ENCODE data around the gene OXA1L.
"Not testable (repeated sequence)": the region's sequence is repeated elsewhere in the genome, so short reads cannot be mapped to it uniquely, and the experiment has no call there.

Gene OXA1L

GRCh38 chr14:22773162-22774010 is 6.9 kb downstream of the OXA1L start:
- TF ChIP-seq JUND (IDR thresholded peaks at IDR 0.05; ENCODE audit: low read depth): no peak
- in situ Hi-C loops (cut with HindIII; ENCODE audit: low pct_unique_long_range_greater_than_20kb, low sequenced_read_pairs): no loop called here
- DNase-seq (ENCODE audit: low read depth in 1 of 2, low spot score in 1 of 2): no peak

- DNase-seq (ENCODE audit: low read depth in 1 of 2, low spot score in 1 of 2): no peak
- TF ChIP-seq JUND (IDR thresholded peaks at IDR 0.05; ENCODE audit: low read depth): no peak
- in situ Hi-C loops (cut with HindIII; ENCODE audit: low pct_unique_long_range_greater_than_20kb, low sequenced_read_pairs): no loop called here
Observed at GRCh38 chr14:22774011-22774706, 7.7 kb downstream of the OXA1L start.

DNA sequence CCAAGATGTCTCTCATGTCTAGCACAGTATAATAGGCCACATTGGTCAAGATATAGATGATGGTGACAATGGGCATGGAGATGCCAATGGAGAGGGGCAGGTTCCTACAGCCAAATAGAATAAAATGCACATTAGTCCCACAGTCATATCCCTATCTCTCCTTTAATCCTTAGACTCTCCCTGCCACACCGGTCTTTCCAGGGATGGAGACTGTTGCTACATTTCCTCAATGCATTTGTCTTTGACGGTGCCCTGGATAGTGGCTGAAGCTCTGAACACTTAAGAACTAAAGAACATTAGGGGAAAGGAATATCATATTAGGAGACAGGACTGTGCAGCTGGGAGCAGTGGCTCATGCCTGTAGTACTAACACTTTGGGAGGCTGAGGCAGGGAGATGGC is 9.7 kb downstream of the OXA1L start:
- in situ Hi-C loops (cut with HindIII; ENCODE audit: low pct_unique_long_range_greater_than_20kb, low sequenced_read_pairs): no loop called here
- no peak for TF ChIP-seq JUND (IDR thresholded peaks at IDR 0.05; ENCODE audit: low read depth)
- DNase-seq (ENCODE audit: low read depth in 1 of 2, low spot score in 1 of 2): no peak

- in situ Hi-C loops (cut with HindIII; ENCODE audit: low pct_unique_long_range_greater_than_20kb, low sequenced_read_pairs); DNase-seq (ENCODE audit: low read depth in 1 of 2, low spot score in 1 of 2): not testable (repeated sequence)
Observed at GRCh38 chr14:22776849-22777248, 10.4 kb downstream of the OXA1L start.

- in situ Hi-C loops (cut with HindIII; ENCODE audit: low pct_unique_long_range_greater_than_20kb, low sequenced_read_pairs): no loop called here
- DNase-seq (ENCODE audit: low read depth in 1 of 2, low spot score in 1 of 2): no peak
Observed at GRCh38 chr14:22778084-22778483, 11.6 kb downstream of the OXA1L start.

DNA sequence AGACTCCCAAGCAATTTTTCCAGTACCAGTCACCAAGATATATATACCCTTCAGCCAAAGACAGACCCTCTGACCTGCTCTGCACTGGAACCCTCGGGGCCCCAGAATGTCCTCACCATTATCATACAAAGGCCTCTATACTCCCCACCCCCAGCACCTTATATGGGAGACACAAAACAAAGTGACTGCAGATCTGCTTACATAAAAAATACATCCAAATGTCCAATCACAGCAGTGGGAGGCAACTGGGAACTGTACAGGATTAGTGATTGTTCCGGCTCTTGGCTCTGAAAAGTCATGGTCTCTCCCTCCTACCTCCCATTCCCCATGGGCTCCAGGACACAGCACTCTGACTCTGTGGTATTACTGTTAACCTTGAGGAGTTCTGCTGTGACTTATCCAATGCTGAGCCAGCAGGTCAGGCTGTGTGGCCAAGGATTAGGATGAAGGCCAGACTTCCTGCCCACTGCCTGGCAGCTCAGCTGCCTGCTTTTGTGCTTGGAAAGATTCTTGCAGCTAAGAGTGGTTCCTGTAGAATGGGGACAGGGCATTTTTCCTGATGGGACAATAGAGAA is 13.7 kb downstream of the OXA1L start:
- DNase-seq (ENCODE audit: low read depth in 1 of 2, low spot score in 1 of 2): no peak
- TF ChIP-seq JUND (IDR thresholded peaks at IDR 0.05; ENCODE audit: low read depth): no peak
- in situ Hi-C loops (cut with HindIII; ENCODE audit: low pct_unique_long_range_greater_than_20kb, low sequenced_read_pairs): no loop called here

More at GRCh38 chr14:22778084-22778483, 11.6 kb downstream of the OXA1L start:
- no peak for TF ChIP-seq JUND (IDR thresholded peaks at IDR 0.05; ENCODE audit: low read depth)

DNA sequence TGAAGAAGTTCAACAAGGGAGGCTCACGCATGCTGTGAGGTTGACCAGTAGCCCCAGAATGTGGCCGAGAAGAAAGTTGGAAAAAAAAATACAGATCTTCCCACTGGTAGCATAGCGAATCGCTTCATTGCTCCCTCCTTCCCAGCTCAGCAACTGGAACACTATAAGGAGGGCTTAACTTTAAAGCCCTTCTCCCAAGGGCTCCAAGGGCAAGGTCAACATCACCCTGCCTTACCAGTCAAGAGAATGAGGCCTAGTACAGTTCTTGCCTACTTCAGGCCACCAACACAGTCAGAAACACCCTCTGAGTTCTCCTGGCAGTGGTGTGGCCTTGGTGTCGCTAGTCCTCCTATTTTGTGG is 14.4 kb downstream of the OXA1L start:
- in situ Hi-C loops (cut with HindIII; ENCODE audit: low pct_unique_long_range_greater_than_20kb, low sequenced_read_pairs): no loop called here
- no peak for DNase-seq (ENCODE audit: low read depth in 1 of 2, low spot score in 1 of 2)
- no peak for TF ChIP-seq JUND (IDR thresholded peaks at IDR 0.05; ENCODE audit: low read depth)

GRCh38 chr14:22781301-22781991 is 15.0 kb downstream of the OXA1L start:
- no peak for TF ChIP-seq JUND (IDR thresholded peaks at IDR 0.05; ENCODE audit: low read depth)
- in situ Hi-C loops (cut with HindIII; ENCODE audit: low pct_unique_long_range_greater_than_20kb, low sequenced_read_pairs): no loop called here
- DNase-seq (ENCODE audit: low read depth in 1 of 2, low spot score in 1 of 2): no peak

DNA sequence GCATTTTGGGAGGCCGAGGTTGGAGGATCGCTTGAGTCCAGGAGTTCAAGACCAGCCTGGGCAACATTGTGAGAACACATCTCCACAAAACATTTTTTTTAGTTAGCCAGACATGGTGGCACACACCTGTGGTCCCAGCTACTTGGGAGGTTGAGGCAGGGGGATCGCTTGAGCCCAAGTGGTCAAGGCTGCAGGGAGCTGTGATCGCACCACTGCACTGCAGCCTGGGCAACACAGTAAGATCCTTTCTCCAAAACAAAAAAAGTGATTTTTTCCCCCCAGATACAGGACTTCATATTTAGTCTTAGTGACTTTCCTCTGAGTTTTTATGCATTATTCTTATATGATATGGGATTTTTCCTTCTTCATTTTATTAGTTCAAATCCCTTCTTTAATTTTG is 20.2 kb downstream of the OXA1L start:
- in situ Hi-C loops (cut with HindIII; ENCODE audit: low pct_unique_long_range_greater_than_20kb, low sequenced_read_pairs): no loop called here
- no peak for DNase-seq (ENCODE audit: low read depth in 1 of 2, low spot score in 1 of 2)
- TF ChIP-seq JUND (IDR thresholded peaks at IDR 0.05; ENCODE audit: low read depth): no peak

GRCh38 chr14:22791301-22791700 is 24.8 kb downstream of the OXA1L start:
- TF ChIP-seq JUND (IDR thresholded peaks at IDR 0.05; ENCODE audit: low read depth): no peak
- no peak for DNase-seq (ENCODE audit: low read depth in 1 of 2, low spot score in 1 of 2)
- in situ Hi-C loops (cut with HindIII; ENCODE audit: low pct_unique_long_range_greater_than_20kb, low sequenced_read_pairs): no loop called here

DNA sequence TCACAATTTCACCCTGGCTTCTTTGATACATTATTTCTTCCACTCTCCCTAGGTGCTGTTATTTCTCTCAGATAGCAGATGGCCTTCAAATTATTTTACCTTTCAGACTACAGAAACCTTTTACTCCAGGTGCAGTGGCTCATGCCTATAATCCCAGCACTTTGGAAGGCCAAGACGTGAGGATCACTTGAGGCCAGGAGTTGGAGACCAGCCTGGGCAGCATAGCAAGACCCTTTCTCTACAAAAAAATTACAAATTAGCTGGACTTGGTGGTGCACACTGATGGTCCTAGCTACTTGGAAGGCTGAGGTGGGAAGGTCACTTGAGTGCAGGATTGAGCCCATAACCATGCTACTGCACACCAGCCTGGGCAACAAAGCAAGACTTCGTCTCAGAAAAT is 25.7 kb downstream of the OXA1L start:
- in situ Hi-C loops (cut with HindIII; ENCODE audit: low pct_unique_long_range_greater_than_20kb, low sequenced_read_pairs): no loop called here
- DNase-seq (ENCODE audit: low read depth in 1 of 2, low spot score in 1 of 2): no peak
- TF ChIP-seq JUND (IDR thresholded peaks at IDR 0.05; ENCODE audit: low read depth): no peak

DNA sequence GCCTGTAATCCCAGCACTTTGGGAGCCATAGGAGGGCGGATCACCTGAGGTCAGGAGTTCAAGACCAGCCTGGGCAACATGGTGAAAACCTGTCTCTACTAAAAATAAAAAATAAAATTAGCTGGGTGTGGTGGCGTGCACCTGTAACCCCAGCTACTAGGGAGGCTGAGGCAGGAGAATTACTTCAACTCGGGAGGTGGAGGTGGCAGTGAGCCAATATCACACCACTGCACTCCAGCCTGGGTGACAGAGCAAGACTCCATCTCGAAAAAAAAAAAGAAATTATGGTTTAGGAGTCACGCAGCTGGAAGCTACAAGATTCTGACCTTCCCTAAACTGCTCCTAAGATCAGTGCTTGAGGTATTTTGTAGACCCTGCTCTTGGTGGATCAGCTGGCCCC is 27.1 kb downstream of the OXA1L start:
- in situ Hi-C loops (cut with HindIII; ENCODE audit: low pct_unique_long_range_greater_than_20kb, low sequenced_read_pairs): not testable (repeated sequence)

GRCh38 chr14:22793976-22794375 is 27.5 kb downstream of the OXA1L start:
- DNase-seq (ENCODE audit: low read depth in 1 of 2, low spot score in 1 of 2): no peak

More for the DNA sequence above, 27.1 kb downstream of the OXA1L start:
- not testable (repeated sequence) for DNase-seq (ENCODE audit: low read depth in 1 of 2, low spot score in 1 of 2)

More at GRCh38 chr14:22793976-22794375, 27.5 kb downstream of the OXA1L start:
- TF ChIP-seq JUND (IDR thresholded peaks at IDR 0.05; ENCODE audit: low read depth): no peak
- in situ Hi-C loops (cut with HindIII; ENCODE audit: low pct_unique_long_range_greater_than_20kb, low sequenced_read_pairs): no loop called here

Data from T47D (cell line).